22Rv1 (cell line): ENCODE measurements around the gene SLC35G1.

ENCODE experiments used
- H3K27ac ChIP-seq: fragments of 450-650 bp; 2 replicates; pipeline ENCODE4 v1.5.1; 2017
- CTCF ChIP-seq: fragments of 450-650 bp; IDR thresholded peaks from 2 replicates; pipeline ENCODE4 v1.5.1; 2017; ENCODE audit warnings: mild to moderate bottlenecking
- ZFX ChIP-seq: fragments of 450-650 bp; IDR thresholded peaks from 2 replicates; pipeline ENCODE4 v1.6.1; 2017; ENCODE audit warnings: antibody characterized with exemption, borderline replicate concordance

SLC35G1 gene

GRCh38 chr10:93951905-93952304, 58.1 kb downstream of the SLC35G1 start:
- no peak for TF ChIP-seq ZFX
- no peak for TF ChIP-seq CTCF
- H3K27ac ChIP-seq: no peak overlapping the region
